Astrocyte (in vitro differentiated cells and primary cell): ENCODE results near the gene PFDN1. TPM values are rescaled to one million over a fixed set of nuclear protein-coding genes. Genes with fewer than 3 reads are reported as not detected.

Experiments
- DNase-seq: peaks from one replicate; pipeline ENCODE4 v3.0.0-alpha.2; 2010; ENCODE audit warnings: low read depth
- FAIRE-seq: peaks from 2 replicates; lab custom pipeline; 2011; peaks lifted over from hg19 to GRCh38; lab: Jason Lieb, UNC
- H2AFZ ChIP-seq: 2 replicates; pipeline ENCODE4 v1.6.0; 2012; ENCODE audit warnings: low read depth, low read length, inconsistent platforms
- H3K27ac ChIP-seq: 2 replicates; pipeline ENCODE4 v1.5.1; 2011; ENCODE audit warnings: low read depth, low read length, inconsistent platforms
- H3K27me3 ChIP-seq: 2 replicates; pipeline ENCODE4 v1.6.0; 2011; ENCODE audit warnings: low read length, inconsistent platforms; ENCODE audit not compliant: insufficient read depth
- H3K36me3 ChIP-seq: 2 replicates; pipeline ENCODE4 v1.5.1; 2011; ENCODE audit warnings: low read length, inconsistent platforms; ENCODE audit not compliant: insufficient read depth
- H3K4me1 ChIP-seq: 2 replicates; pipeline ENCODE4 v1.5.1; 2011; ENCODE audit warnings: low read length, inconsistent platforms; ENCODE audit not compliant: insufficient read depth
- H3K4me2 ChIP-seq: 2 replicates; pipeline ENCODE4 v1.6.0; 2012; ENCODE audit warnings: low read length, inconsistent platforms
- H3K4me3 ChIP-seq: 2 replicates; pipeline ENCODE4 v1.5.1; 2011; ENCODE audit warnings: low read depth, mild to moderate bottlenecking, low read length, inconsistent platforms; ENCODE audit not compliant: insufficient read depth
- H3K79me2 ChIP-seq: 2 replicates; pipeline ENCODE4 v1.6.0; 2012; ENCODE audit warnings: mild to moderate bottlenecking, low read length, inconsistent platforms; ENCODE audit not compliant: insufficient read depth
- H3K9ac ChIP-seq: 2 replicates; pipeline ENCODE4 v1.6.0; 2012; ENCODE audit warnings: mild to moderate bottlenecking, low read length, inconsistent platforms
- H3K9me3 ChIP-seq: 2 replicates; pipeline ENCODE4 v1.5.1; 2012; ENCODE audit warnings: low read depth, mild to moderate bottlenecking, low read length, inconsistent platforms; ENCODE audit not compliant: insufficient read depth
- H4K20me1 ChIP-seq: 2 replicates; pipeline ENCODE4 v1.6.0; 2012; ENCODE audit warnings: low read length, inconsistent platforms; ENCODE audit not compliant: insufficient read depth
- H3K27ac Mint-ChIP-seq: one replicate; pipeline ENCODE4 v1.8.0; 2021; ENCODE audit warnings: mild to moderate bottlenecking, mixed read lengths; ENCODE audit not compliant: unreplicated experiment
- H3K27me3 Mint-ChIP-seq: one replicate; pipeline ENCODE4 v1.8.0; 2021; ENCODE audit warnings: low read depth, mixed read lengths; ENCODE audit not compliant: unreplicated experiment
- H3K36me3 Mint-ChIP-seq: one replicate; pipeline ENCODE4 v1.8.0; 2021; ENCODE audit warnings: low read depth, mixed read lengths; ENCODE audit not compliant: unreplicated experiment
- H3K4me1 Mint-ChIP-seq: one replicate; pipeline ENCODE4 v1.8.0; 2021; ENCODE audit warnings: low read depth, mixed read lengths; ENCODE audit not compliant: unreplicated experiment
- H3K4me3 Mint-ChIP-seq: one replicate; pipeline ENCODE4 v1.8.0; 2021; ENCODE audit warnings: mild to moderate bottlenecking, moderate library complexity, mixed read lengths; ENCODE audit not compliant: unreplicated experiment
- H3K9me3 Mint-ChIP-seq: one replicate; pipeline ENCODE4 v1.8.0; 2021; ENCODE audit warnings: mild to moderate bottlenecking, mixed read lengths; ENCODE audit not compliant: unreplicated experiment
- EZH2 ChIP-seq: IDR thresholded peaks from 2 replicates; pipeline ENCODE4 v1.6.1; 2012; ENCODE audit warnings: mild to moderate bottlenecking, low read length, inconsistent platforms; ENCODE audit not compliant: insufficient read depth
- total RNA-seq: library from RNA; stranded (reverse); gene quantifications from 2 replicates; pipeline ENCODE4 v1.2.1, GENCODE V29; 2021
- TF ChIP-seq, protein P1 (sequence below): IDR thresholded peaks from 2 replicates; pipeline ENCODE4 v1.5.1; 2011; ENCODE audit warnings: low read depth, mild to moderate bottlenecking, inconsistent platforms, low read length, moderate library complexity; ENCODE audit not compliant: insufficient read depth

Gene PFDN1
- total RNA-seq, 1 donor from 2014 or later = 202 TPM

- H3K27me3 Mint-ChIP-seq = no peaks in the 10 kb centered on the region
- TF ChIP-seq, protein P1, sequence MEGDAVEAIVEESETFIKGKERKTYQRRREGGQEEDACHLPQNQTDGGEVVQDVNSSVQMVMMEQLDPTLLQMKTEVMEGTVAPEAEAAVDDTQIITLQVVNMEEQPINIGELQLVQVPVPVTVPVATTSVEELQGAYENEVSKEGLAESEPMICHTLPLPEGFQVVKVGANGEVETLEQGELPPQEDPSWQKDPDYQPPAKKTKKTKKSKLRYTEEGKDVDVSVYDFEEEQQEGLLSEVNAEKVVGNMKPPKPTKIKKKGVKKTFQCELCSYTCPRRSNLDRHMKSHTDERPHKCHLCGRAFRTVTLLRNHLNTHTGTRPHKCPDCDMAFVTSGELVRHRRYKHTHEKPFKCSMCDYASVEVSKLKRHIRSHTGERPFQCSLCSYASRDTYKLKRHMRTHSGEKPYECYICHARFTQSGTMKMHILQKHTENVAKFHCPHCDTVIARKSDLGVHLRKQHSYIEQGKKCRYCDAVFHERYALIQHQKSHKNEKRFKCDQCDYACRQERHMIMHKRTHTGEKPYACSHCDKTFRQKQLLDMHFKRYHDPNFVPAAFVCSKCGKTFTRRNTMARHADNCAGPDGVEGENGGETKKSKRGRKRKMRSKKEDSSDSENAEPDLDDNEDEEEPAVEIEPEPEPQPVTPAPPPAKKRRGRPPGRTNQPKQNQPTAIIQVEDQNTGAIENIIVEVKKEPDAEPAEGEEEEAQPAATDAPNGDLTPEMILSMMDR = no peak
- TF ChIP-seq EZH2 = no peak
- no peaks in the 10 kb centered on the region for H3K9me3 Mint-ChIP-seq
- H3K9me3 ChIP-seq = no peaks in the 10 kb centered on the region
- peaks cover 63% of the 10 kb centered on the region for H3K4me1 Mint-ChIP-seq
- DNase-seq (no peak), FAIRE-seq (no peak)
- H3K36me3 ChIP-seq = no peaks in the 10 kb centered on the region
- no peak overlapping the region for H3K27ac ChIP-seq
- H3K27ac Mint-ChIP-seq = peak overlapping the region; percentile 64
- peaks cover 52% of the 10 kb centered on the region for H3K79me2 ChIP-seq
- peaks cover 60% of the 10 kb centered on the region for H3K4me1 ChIP-seq
- H3K36me3 Mint-ChIP-seq = peaks cover 18% of the 10 kb centered on the region
- no peak overlapping the region for H3K4me2 ChIP-seq
- peaks cover 7% of the 10 kb centered on the region for H4K20me1 ChIP-seq
- H3K4me3 ChIP-seq = no peak overlapping the region
- no peak overlapping the region for H2AFZ ChIP-seq
- no peak overlapping the region for H3K4me3 Mint-ChIP-seq
- no peak overlapping the region for H3K9ac ChIP-seq
- no peaks in the 10 kb centered on the region for H3K27me3 ChIP-seq
Observed at GRCh38 chr5:140248414-140248813, 54.5 kb downstream of the PFDN1 start.

- peak overlapping the region; percentile 45 for H3K4me2 ChIP-seq
- H3K4me3 Mint-ChIP-seq = peak overlapping the region; percentile 54
Observed at GRCh38 chr5:140246378-140247122, 56.4 kb downstream of the PFDN1 start.

More at GRCh38 chr5:140246378-140247122, 56.4 kb downstream of the PFDN1 start:
- TF ChIP-seq, protein P1 = no peak
- TF ChIP-seq EZH2 = no peak
- Mint-ChIP-seq H3K27me3 (no peaks in the 10 kb centered on the region), H3K27ac (peak overlapping the region; percentile 94), H3K36me3 (peaks cover 14% of the 10 kb centered on the region), H3K9me3 (peaks cover 1% of the 10 kb centered on the region), H3K4me1 (peaks cover 54% of the 10 kb centered on the region)
- Histone ChIP-seq H3K36me3 (no peaks in the 10 kb centered on the region), H3K79me2 (peaks cover 38% of the 10 kb centered on the region), H3K9me3 (no peaks in the 10 kb centered on the region), H3K4me1 (peaks cover 52% of the 10 kb centered on the region), H2AFZ (no peak overlapping the region), H3K4me3 (no peak overlapping the region), H3K27me3 (no peaks in the 10 kb centered on the region), H3K9ac (peak overlapping the region; percentile 70), H3K27ac (peak overlapping the region; percentile 82), H4K20me1 (peaks cover 12% of the 10 kb centered on the region)
- FAIRE-seq (peak; percentile 89), DNase-seq (peak; percentile 83)
